HepG2 (cell line): Measurements from ENCODE around the gene KREMEN1. TPM values are rescaled to one million over a fixed set of nuclear protein-coding genes. Genes with fewer than 3 reads are reported as not detected.
A peak's percentile ranks its signal among the peaks of the same experiment; 100 is the strongest.

Experiments used
- CCDC6 ChIP-seq: sonication (generic); formaldehyde crosslinking; IDR thresholded peaks from 2 replicates; pipeline ENCODE4 v1.8.1; 2022; ENCODE audit warnings: mild to moderate bottlenecking, missing genetic modification reagents, moderate library complexity
- CHD4 ChIP-seq: fragments of 200-600 bp; sonication (generic); IDR thresholded peaks from 2 replicates; pipeline ENCODE4 v1.7.0; 2017; ENCODE audit warnings: mild to moderate bottlenecking, low read length, borderline replicate concordance
- KLF16 ChIP-seq, 2 experiments: sonication (generic) in 1 of 2; formaldehyde crosslinking in 1 of 2; IDR thresholded peaks; 2 replicates each; pipeline versions ENCODE4 v1.6.1 to v1.8.0; 2016 to 2023; ENCODE audit warnings: missing genetic modification reagents in 2 of 2, missing compliant biosample characterization in 1 of 2
- MXD3 ChIP-seq: IDR thresholded peaks from 2 replicates; pipeline ENCODE4 v1.6.1; 2016; ENCODE audit warnings: mild to moderate bottlenecking, missing biosample characterization, missing genetic modification reagents
- NFATC3 ChIP-seq: sonication (generic); formaldehyde crosslinking; IDR thresholded peaks from 2 replicates; pipeline ENCODE4 v1.5.1; 2020; ENCODE audit warnings: mild to moderate bottlenecking, missing genetic modification reagents
- NFE2L2 ChIP-seq: fragments of 150-350 bp; IDR thresholded peaks from 2 replicates; pipeline ENCODE4 v1.6.1; 2014; ENCODE audit warnings: low read length
- PAXIP1 ChIP-seq: sonication (generic); formaldehyde crosslinking; conservative IDR thresholded peaks from 2 replicates; pipeline ENCODE4 v1.4.0; 2020; ENCODE audit warnings: mild to moderate bottlenecking, missing genetic modification reagents, moderate library complexity
- ZMYM3 ChIP-seq: sonication (generic); formaldehyde crosslinking; IDR thresholded peaks from 2 replicates; pipeline ENCODE4 v1.5.1; 2020; ENCODE audit warnings: mild to moderate bottlenecking, missing genetic modification reagents
- ZNF652 ChIP-seq: IDR thresholded peaks from 2 replicates; pipeline ENCODE4 v1.6.1; 2016; ENCODE audit warnings: low read depth, borderline replicate concordance
- ZNF782 ChIP-seq: sonication (generic); formaldehyde crosslinking; IDR thresholded peaks from 2 replicates; pipeline ENCODE4 v1.4.0; 2020; ENCODE audit warnings: missing genetic modification reagents, mild to moderate bottlenecking, borderline replicate concordance
- polyA plus RNA-seq, 8 experiments: library from polyadenylated mRNA; depleted of rRNA in 3 of 8; stranded (reverse) in 7 of 8; unstranded in 1 of 8; fragments of >200 nt; fragmentation: Illumina TruSeq in 4 of 8; extraction: Trizol in 4 of 8; gene quantifications; 2 replicates each; pipeline versions ENCODE4 v1.2.1 to v1.2.3, GENCODE V29; 2011 to 2016; ENCODE audit warnings: low read depth in 4 of 8, missing spikeins in 1 of 8, mixed read lengths in 1 of 8; ENCODE audit not compliant: insufficient read depth in 1 of 8
- total RNA-seq, 5 experiments: library from RNA; depleted of rRNA; stranded (reverse); fragments of >200 nt; fragmentation: Illumina TruSeq; extraction: Trizol; gene quantifications; 2 replicates each; pipeline ENCODE4 v1.2.3, GENCODE V29; 2016; ENCODE audit warnings: low read depth in 1 of 5
- TF ChIP-seq, protein P1 (sequence below): sonication (generic); formaldehyde crosslinking; conservative IDR thresholded peaks from 2 replicates; pipeline ENCODE4 v1.4.0; 2020; ENCODE audit warnings: missing genetic modification reagents
- TF ChIP-seq, protein P2 (sequence below): sonication (generic); formaldehyde crosslinking; IDR thresholded peaks from 2 replicates; pipeline ENCODE4 v1.8.0; 2022; ENCODE audit warnings: mild to moderate bottlenecking, missing genetic modification reagents

Gene KREMEN1
- total and polyA plus RNA-seq, 2 of the 13 experiments (the other 11 are each of a cell fraction or from before 2014, with no cell fraction given) = 9.8 to 13.8 TPM

GRCh38 chr22:29074276-29074772 lies 1.5 kb downstream of the KREMEN1 start (continued):
- TF ChIP-seq CCDC6 (CRISPR knock-in tag) = 0 out of 2 replicates have a peak, but pooled peaks have one; percentile 50
- 0 out of 2 replicates have a peak, but pooled peaks have one; percentile 23 for TF ChIP-seq PAXIP1
- TF ChIP-seq, protein P1, sequence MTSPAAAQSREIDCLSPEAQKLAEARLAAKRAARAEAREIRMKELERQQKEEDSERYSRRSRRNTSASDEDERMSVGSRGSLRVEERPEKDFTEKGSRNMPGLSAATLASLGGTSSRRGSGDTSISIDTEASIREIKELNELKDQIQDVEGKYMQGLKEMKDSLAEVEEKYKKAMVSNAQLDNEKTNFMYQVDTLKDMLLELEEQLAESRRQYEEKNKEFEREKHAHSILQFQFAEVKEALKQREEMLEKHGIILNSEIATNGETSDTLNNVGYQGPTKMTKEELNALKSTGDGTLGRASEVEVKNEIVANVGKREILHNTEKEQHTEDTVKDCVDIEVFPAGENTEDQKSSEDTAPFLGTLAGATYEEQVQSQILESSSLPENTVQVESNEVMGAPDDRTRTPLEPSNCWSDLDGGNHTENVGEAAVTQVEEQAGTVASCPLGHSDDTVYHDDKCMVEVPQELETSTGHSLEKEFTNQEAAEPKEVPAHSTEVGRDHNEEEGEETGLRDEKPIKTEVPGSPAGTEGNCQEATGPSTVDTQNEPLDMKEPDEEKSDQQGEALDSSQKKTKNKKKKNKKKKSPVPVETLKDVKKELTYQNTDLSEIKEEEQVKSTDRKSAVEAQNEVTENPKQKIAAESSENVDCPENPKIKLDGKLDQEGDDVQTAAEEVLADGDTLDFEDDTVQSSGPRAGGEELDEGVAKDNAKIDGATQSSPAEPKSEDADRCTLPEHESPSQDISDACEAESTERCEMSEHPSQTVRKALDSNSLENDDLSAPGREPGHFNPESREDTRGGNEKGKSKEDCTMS (CRISPR knock-in tag) = no peak
- TF ChIP-seq ZNF652 (CRISPR knock-in tag) = no peak
- TF ChIP-seq CHD4 = 0 out of 2 replicates have a peak, but pooled peaks have one; percentile 31
- TF ChIP-seq, protein P2, sequence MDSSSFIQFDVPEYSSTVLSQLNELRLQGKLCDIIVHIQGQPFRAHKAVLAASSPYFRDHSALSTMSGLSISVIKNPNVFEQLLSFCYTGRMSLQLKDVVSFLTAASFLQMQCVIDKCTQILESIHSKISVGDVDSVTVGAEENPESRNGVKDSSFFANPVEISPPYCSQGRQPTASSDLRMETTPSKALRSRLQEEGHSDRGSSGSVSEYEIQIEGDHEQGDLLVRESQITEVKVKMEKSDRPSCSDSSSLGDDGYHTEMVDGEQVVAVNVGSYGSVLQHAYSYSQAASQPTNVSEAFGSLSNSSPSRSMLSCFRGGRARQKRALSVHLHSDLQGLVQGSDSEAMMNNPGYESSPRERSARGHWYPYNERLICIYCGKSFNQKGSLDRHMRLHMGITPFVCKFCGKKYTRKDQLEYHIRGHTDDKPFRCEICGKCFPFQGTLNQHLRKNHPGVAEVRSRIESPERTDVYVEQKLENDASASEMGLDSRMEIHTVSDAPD (CRISPR knock-in tag) = no peak
- TF ChIP-seq KLF16 (CRISPR knock-in tag; IDR thresholded peaks at IDR 0.05) = no peak
- TF ChIP-seq NFE2L2 = no peak
- peak; percentile 38; the same call in 1 of the 2 replicates for TF ChIP-seq ZMYM3 (CRISPR knock-in tag)
- TF ChIP-seq ZNF782 (CRISPR knock-in tag) = 0 out of 2 replicates have a peak, but pooled peaks have one; percentile 27
- no peak for TF ChIP-seq NFATC3
- 0 out of 2 replicates have a peak, but pooled peaks have one; percentile 1 for TF ChIP-seq MXD3 (CRISPR knock-in tag)
